Activated naive CD4-positive, alpha-beta T cell treated with anti-CD3 and anti-CD28 coated beads for 36 hours (primary cell): ENCODE results near the gene MRPL53. TPM values are rescaled to one million over a fixed set of nuclear protein-coding genes. Genes with fewer than 3 reads are reported as not detected.
A peak's percentile ranks its signal among the peaks of the same experiment; 100 is the strongest.

Experiments
- CTCF ChIA-PET: fragments of 350-600 bp; sonication (Branson Sonifier 250); formaldehyde crosslinking; loops from one replicate; lab custom pipeline; 2021; ENCODE audit warnings: antibody characterized with exemption; lab: Charles Lee
- DNase-seq: peaks from one replicate; pipeline ENCODE4 v3.0.0-alpha.2; 2020
- H3K27ac Mint-ChIP-seq: one replicate; pipeline ENCODE4 v1.8.0; 2021; ENCODE audit warnings: mild to moderate bottlenecking, mixed read lengths
- H3K27me3 Mint-ChIP-seq: one replicate; pipeline ENCODE4 v1.8.0; 2021; ENCODE audit warnings: low read depth, mixed read lengths
- H3K36me3 Mint-ChIP-seq: one replicate; pipeline ENCODE4 v1.8.0; 2021; ENCODE audit warnings: low read depth, mixed read lengths
- H3K4me1 Mint-ChIP-seq: one replicate; pipeline ENCODE4 v1.8.0; 2021; ENCODE audit warnings: low read depth, mixed read lengths
- H3K4me3 Mint-ChIP-seq: one replicate; pipeline ENCODE4 v1.8.0; 2021; ENCODE audit warnings: mild to moderate bottlenecking, moderate library complexity, mixed read lengths
- H3K9me3 Mint-ChIP-seq: one replicate; pipeline ENCODE4 v1.8.0; 2021; ENCODE audit warnings: mixed read lengths
- intact Hi-C: fragments of 100-400 bp; cut with micrococcal nuclease; formaldehyde crosslinking; loops from one replicate; pipeline ENCODE4 v1.15.1; 2023
- total RNA-seq, 2 experiments: library from RNA; stranded (reverse); gene quantifications; one replicate each; pipeline ENCODE4 v1.2.3, GENCODE V29; 2021

The MRPL53 gene
- total RNA-seq, result 100 to 1,000 TPM; 112 to 117 TPM

GRCh38 chr2:74472086-74472944 lies at the start of gene MRPL53:
MRPL53 (minus strand) TSS chr2:74472680; CDS start chr2:74472660, 20 bp downstream.
- Mint-ChIP-seq H3K27me3 (no peaks in the 10 kb centered on the region), H3K36me3 (peaks cover 18% of the 10 kb centered on the region), H3K4me3 (peak within 1 kb of the TSS; percentile 98), H3K27ac (peak within 1 kb of the TSS; percentile 98), H3K4me1 (peaks cover 20% of the 10 kb centered on the region), H3K9me3 (no peaks in the 10 kb centered on the region)
- CTCF ChIA-PET, result interaction anchor here (0.6 to 2.9 kb wide), 5 partner anchors 9 to 624 kb away, joined by 3 to 31 read pairs (median 3); partner anchors contain the start of genes CCDC142 and TTC31
- intact Hi-C loops, result loop anchor here (1.0 kb wide), 3 partner anchors 11 to 18 kb away; partner anchors contain the start of genes TTC31 and WBP1
- DNase-seq, result peak; percentile 97

- H3K4me1 Mint-ChIP-seq, result peaks cover 17% of the 10 kb centered on the region
Observed at GRCh38 chr2:74516650-74517049, 44.2 kb upstream of the MRPL53 start.

DNA sequence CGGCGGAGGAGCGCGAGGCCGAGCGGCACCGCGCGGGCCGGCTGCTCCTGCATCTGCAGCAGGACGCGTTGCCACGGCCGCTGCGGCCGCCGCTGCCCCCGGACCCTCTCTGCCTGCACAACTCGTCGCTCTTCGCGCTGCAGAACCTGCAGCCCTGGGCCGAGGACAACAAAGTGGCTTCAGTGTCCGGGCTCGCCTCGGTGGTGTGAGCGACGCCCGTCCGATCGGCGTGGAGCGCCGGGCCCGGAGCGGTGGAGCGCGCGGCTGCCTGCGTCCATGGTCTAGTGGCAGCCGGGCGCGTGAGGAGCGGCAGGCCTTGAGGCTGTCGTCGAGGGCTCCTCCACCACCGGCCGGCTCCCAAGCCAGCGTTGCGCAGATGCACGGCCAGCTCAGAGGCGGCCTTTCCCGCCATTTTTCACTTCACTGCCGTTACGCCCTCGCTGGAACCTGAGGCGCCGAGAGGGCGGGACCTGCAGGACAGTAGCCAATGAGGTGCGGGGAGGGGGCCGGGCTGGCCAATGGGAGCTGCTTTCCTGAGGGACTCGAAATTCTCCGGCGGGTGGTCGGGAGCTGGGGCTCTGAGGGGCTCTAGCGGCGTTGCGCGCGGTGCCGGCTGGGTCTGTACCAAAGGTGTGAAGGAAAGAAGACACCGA lies 43.6 kb upstream of the MRPL53 start:
- DNase-seq, result peak; percentile 79
- Mint-ChIP-seq H3K27ac (no peak overlapping the region), H3K4me3 (peak overlapping the region; percentile 51), H3K9me3 (no peaks in the 10 kb centered on the region), H3K27me3 (peaks cover 70% of the 10 kb centered on the region), H3K36me3 (peaks cover 1% of the 10 kb centered on the region), H3K4me1 (peaks cover 17% of the 10 kb centered on the region)
- intact Hi-C loops, result loop anchor here (1.0 kb wide), 3 partner anchors 9 to 18 kb away; partner anchors contain the start of genes AUP1, HTRA2 and PCGF1
- CTCF ChIA-PET, result interaction anchor here (0.6 to 1.3 kb wide), 2 partner anchors 34 to 56 kb away, joined by 3 read pairs; no protein-coding TSS in a partner anchor

More at GRCh38 chr2:74516650-74517049, 44.2 kb upstream of the MRPL53 start:
- no peak overlapping the region for H3K27ac Mint-ChIP-seq
- H3K4me3 Mint-ChIP-seq, result peak overlapping the region; percentile 51
- H3K9me3 Mint-ChIP-seq, result no peaks in the 10 kb centered on the region
- H3K36me3 Mint-ChIP-seq, result peaks cover 1% of the 10 kb centered on the region
- H3K27me3 Mint-ChIP-seq, result peaks cover 65% of the 10 kb centered on the region
- CTCF ChIA-PET, result interaction anchor here (0.6 kb wide), 1 partner anchor 55 kb away, joined by 3 read pairs; no protein-coding TSS in a partner anchor
- DNase-seq, result no peak
- intact Hi-C loops, result loop anchor here (1.0 kb wide), 3 partner anchors 9 to 18 kb away; partner anchors contain the start of genes AUP1, HTRA2 and PCGF1

DNA sequence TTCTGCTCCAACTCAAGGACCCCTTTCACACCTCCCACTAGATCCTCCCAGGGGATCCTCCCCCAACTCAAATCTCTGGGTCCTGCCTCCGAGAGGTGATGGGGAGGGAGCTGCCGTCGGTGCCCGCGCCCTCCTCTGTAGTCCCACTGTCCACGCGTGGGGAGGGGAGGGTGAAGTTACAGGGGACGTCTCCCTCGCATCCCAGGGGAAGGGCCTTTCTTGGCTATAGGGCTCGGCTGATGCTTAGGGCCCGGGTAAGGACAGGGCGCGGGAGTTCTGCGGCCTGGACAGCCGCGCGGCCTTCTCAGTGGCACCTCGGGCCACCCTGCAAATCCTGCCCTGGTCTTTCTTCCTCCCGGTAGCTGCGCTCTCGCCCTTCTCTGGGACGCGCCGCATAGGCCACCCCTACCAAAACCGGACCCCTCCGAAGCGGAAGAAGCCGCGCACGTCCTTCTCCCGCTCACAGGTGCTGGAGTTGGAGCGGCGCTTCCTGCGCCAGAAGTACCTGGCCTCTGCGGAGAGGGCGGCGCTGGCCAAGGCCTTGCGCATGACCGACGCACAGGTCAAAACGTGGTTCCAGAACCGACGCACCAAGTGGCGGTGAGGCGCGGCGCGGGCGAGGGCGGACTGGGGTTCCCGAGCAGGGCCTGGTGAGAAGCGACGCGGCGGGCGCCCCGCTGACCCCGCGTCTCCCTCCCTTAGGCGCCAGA lies 42.9 kb upstream of the MRPL53 start:
- H3K27me3 Mint-ChIP-seq, result peaks cover 71% of the 10 kb centered on the region
- H3K36me3 Mint-ChIP-seq, result peaks cover 1% of the 10 kb centered on the region
- no peak overlapping the region for H3K27ac Mint-ChIP-seq
- H3K4me3 Mint-ChIP-seq, result peak overlapping the region; percentile 56
- DNase-seq, result no peak
- CTCF ChIA-PET, result interaction anchor here (1.1 to 1.3 kb wide), 3 partner anchors 14 to 72 kb away, joined by 3 read pairs; no protein-coding TSS in a partner anchor
- H3K9me3 Mint-ChIP-seq, result no peaks in the 10 kb centered on the region
- intact Hi-C loops, result no loop called here
- H3K4me1 Mint-ChIP-seq, result peaks cover 17% of the 10 kb centered on the region

DNA sequence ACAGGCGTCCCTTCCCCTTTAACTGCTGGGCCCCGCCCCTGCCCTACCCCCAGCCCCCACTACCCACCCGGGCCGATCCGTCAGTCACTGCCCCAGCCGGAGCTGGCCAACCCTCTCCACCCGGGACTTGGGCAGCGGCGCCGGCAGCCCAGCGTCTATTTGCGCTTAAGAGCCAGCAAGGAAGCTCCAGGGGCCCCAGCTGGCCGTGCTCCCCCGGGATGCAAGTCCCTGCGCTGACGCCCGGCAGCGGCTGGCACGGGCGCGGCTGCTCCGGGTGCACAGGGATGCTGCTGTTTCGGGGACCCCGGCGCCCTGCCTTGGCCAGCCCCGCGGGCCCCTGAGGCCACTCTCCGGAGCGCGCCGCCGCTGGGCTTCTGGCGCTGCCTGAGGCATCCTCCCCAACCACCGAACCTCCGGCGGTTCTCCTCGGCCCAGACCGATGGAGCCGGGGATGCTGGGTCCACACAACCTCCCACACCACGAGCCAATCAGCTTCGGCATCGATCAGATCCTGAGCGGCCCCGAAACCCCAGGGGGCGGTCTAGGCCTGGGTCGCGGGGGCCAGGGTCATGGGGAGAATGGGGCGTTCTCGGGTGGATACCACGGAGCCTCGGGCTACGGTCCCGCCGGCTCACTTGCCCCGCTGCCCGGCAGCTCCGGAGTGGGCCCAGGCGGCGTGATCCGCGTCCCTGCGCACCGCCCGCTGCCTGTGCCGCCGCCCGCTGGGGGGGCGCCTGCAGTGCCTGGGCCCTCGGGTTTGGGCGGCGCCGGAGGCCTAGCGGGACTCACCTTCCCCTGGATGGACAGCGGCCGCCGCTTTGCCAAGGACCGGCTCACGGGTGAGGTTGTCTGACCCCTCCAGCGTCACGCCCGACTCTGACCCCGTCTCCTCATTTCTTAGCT lies 42.1 kb upstream of the MRPL53 start, which contains the start of gene TLX2:
Gene TLX2 (plus strand): TSS at position 83 of the 903 bp plus-strand sequence. CDS start 357 bp downstream, at position 440.
- CTCF ChIA-PET, result interaction anchor here (1.1 to 1.3 kb wide), 3 partner anchors 14 to 72 kb away, joined by 3 read pairs; no protein-coding TSS in a partner anchor
- Mint-ChIP-seq H3K27ac (no peak within 1 kb of the TSS), H3K27me3 (peaks cover 67% of the 10 kb centered on the region), H3K4me1 (peaks cover 17% of the 10 kb centered on the region), H3K36me3 (peaks cover 1% of the 10 kb centered on the region), H3K9me3 (no peaks in the 10 kb centered on the region), H3K4me3 (peak within 1 kb of the TSS; percentile 56)
- DNase-seq, result no peak
- intact Hi-C loops, result no loop called here

- DNase-seq, result peak; percentile 51
- Mint-ChIP-seq H3K4me1 (peaks cover 18% of the 10 kb centered on the region), H3K27me3 (peaks cover 61% of the 10 kb centered on the region), H3K27ac (no peak overlapping the region), H3K36me3 (peaks cover 1% of the 10 kb centered on the region), H3K4me3 (peak overlapping the region; percentile 32), H3K9me3 (no peaks in the 10 kb centered on the region)
- intact Hi-C loops, result no loop called here
- CTCF ChIA-PET, result no interaction called here
Observed at GRCh38 chr2:74513605-74514367, 41.3 kb upstream of the MRPL53 start.

DNA sequence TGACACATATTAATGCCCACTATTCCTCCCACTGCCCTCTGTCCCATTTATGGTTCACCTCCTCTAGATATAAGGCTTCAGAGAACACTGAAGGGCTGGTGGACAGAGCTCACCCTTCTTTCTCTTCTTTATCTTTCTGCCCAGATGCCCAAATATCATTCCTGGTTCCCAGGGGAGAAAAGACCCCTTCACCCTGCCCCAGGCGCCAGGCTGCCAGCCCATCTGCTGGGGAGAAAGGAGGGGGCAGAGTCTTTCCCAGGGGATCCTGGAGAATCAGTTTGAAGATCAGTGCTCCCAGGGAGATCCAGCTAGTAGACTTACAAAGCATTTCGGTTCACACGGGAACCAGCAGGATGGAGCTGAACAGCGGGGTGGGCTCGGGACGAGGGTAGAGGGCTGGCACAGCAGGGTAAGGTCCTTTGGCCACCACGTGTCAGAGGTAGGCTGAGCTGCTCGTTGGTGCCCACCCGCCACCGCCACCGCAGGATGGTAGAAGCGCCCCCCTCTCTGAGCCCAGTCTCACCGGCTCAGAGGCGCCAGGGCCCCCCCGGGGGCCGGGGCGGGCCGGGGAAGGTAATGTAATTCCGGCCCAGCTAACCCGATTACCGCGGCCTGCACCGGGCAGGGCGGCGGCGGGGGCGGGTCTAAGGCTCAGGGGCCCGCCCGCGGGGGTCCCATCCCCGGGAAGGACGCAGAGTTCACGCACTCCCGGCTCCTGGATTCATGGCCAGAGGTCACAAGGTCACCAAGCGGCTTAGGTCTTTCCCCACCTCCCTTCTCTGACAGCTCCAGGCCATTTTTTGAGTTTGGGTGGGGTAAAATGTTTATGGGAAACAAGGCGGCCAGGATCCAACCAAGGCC lies 40.5 kb upstream of the MRPL53 start:
- intact Hi-C loops, result no loop called here
- CTCF ChIA-PET, result no interaction called here
- Mint-ChIP-seq H3K27me3 (peaks cover 55% of the 10 kb centered on the region), H3K36me3 (peaks cover 1% of the 10 kb centered on the region), H3K4me3 (no peak overlapping the region), H3K9me3 (no peaks in the 10 kb centered on the region), H3K4me1 (peaks cover 25% of the 10 kb centered on the region), H3K27ac (no peak overlapping the region)
- DNase-seq, result no peak

DNA sequence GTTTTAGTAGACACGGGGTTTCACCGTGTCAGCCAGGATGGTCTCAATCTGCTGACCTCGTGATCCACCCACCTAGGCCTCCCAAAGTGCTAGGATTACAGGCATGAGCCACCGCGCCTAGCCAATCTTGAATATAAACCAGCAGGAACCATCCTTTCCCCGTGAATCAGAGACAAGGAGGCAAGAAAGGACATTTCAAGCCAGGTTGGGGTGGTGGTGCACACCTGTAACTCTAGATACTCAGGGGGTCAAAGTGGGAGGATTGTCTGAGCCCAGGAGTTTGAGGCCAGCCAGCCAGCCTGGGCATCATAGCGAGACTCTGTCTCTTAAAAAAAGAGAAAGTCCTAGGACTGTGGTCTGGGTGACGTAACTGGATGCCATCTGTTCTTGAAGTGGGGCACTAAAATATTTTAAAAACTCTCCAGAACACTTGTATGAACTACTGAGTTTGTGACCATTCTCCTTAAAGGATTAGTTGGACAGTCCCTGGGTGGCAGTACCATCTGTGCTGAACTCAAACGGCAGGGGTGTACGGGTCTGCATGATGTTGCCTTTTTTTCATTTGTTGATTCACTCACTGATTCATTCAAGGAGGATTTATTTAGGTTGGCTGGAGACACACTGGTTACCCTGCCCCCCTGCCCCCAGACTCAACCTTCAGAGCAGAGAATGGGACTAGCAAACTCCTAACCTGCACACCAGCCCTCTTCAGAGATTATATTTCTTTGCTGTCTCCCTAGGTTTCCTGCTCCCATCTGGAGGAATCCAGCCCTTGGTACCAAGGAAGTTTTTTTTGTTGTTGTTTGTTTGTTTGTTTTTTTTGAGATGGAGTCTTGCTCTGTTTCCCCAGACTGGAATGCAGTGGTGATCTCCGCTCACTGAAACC lies 38.9 kb upstream of the MRPL53 start:
- Mint-ChIP-seq H3K9me3 (no peaks in the 10 kb centered on the region), H3K36me3 (peaks cover 7% of the 10 kb centered on the region), H3K27me3 (peaks cover 42% of the 10 kb centered on the region), H3K4me1 (peaks cover 26% of the 10 kb centered on the region), H3K4me3 (no peak overlapping the region), H3K27ac (no peak overlapping the region)
- DNase-seq, result no peak
- CTCF ChIA-PET, result interaction anchor here (1.3 to 2.2 kb wide), 3 partner anchors 18 to 29 kb away, joined by 6 to 9 read pairs (median 6); partner anchors contain the start of genes AUP1, CCDC142, HTRA2 and TTC31
- intact Hi-C loops, result no loop called here

GRCh38 chr2:74510272-74510671 lies 37.8 kb upstream of the MRPL53 start:
- CTCF ChIA-PET, result interaction anchor here (1.1 to 2.9 kb wide), 5 partner anchors 19 to 78 kb away, joined by 6 to 14 read pairs (median 7); partner anchors contain the start of genes AUP1, CCDC142, HTRA2 and TTC31
- Mint-ChIP-seq H3K36me3 (peaks cover 13% of the 10 kb centered on the region), H3K4me3 (no peak overlapping the region), H3K4me1 (peaks cover 23% of the 10 kb centered on the region), H3K27ac (no peak overlapping the region), H3K9me3 (no peaks in the 10 kb centered on the region), H3K27me3 (peaks cover 35% of the 10 kb centered on the region)
- DNase-seq, result no peak
- intact Hi-C loops, result no loop called here
